ENCODE results near the gene AVL9. TPM values are rescaled to one million over a fixed set of nuclear protein-coding genes. Genes with fewer than 3 reads are reported as not detected.

Gene AVL9
- total and polyA plus RNA-seq, 7 donors: 15.6 to 35.1 (median 21.6) TPM

- H3K36me3 ChIP-seq: no peaks in the 10 kb centered on the region
- no peak for DNase-seq
- WGBS, 2 donors: 96 to 97% methylated on average over 4 of the region's 4 CpGs
- intact Hi-C loops (cut with DNase I): no loop called here
- H3K27ac ChIP-seq: no peak overlapping the region
- H3K9me3 ChIP-seq: no peaks in the 10 kb centered on the region
- peaks cover 0 to 17% (median 0%) of the 10 kb centered on the region in 4 donors for H3K4me1 ChIP-seq
- TF ChIP-seq POLR2A (IDR thresholded peaks at IDR 0.05) (no peak), CTCF (IDR thresholded peaks at IDR 0.05) (no peak), EP300 (IDR thresholded peaks at IDR 0.05) (no peak), POLR2AphosphoS5 (IDR thresholded peaks at IDR 0.05) (no peak)
- H3K4me3 ChIP-seq: no peak overlapping the region
- no peaks in the 10 kb centered on the region for H3K27me3 ChIP-seq
Observed at GRCh38 chr7:32511791-32512190, 16.5 kb downstream of the AVL9 start.

GRCh38 chr7:32513210-32513609, 17.9 kb downstream of the AVL9 start:
- DNase-seq: no peak
- Histone ChIP-seq H3K9me3 (no peaks in the 10 kb centered on the region), H3K36me3 (no peaks in the 10 kb centered on the region), H3K27me3 (no peaks in the 10 kb centered on the region), H3K4me3 (no peak overlapping the region), H3K27ac (no peak overlapping the region), H3K4me1 (peaks cover 0 to 17% (median 0%) of the 10 kb centered on the region in 4 donors)
- intact Hi-C loops (cut with DNase I): no loop called here
- WGBS, 2 donors: 96 to 98% methylated on average over 1 of the region's 1 CpG
- TF ChIP-seq POLR2AphosphoS5 (IDR thresholded peaks at IDR 0.05) (no peak), POLR2A (IDR thresholded peaks at IDR 0.05) (no peak), EP300 (IDR thresholded peaks at IDR 0.05) (no peak), CTCF (IDR thresholded peaks at IDR 0.05) (no peak)

- peaks cover 0 to 4% (median 0%) of the 10 kb centered on the region in 4 donors for H3K9me3 ChIP-seq
- no peaks in the 10 kb centered on the region for H3K36me3 ChIP-seq
- no peak for DNase-seq
- WGBS, 2 donors: 17 to 43% methylated on average over 3 of the region's 3 CpGs
- H3K4me3 ChIP-seq: no peak overlapping the region
- H3K27ac ChIP-seq: no peak overlapping the region
- no peaks in the 10 kb centered on the region for H3K27me3 ChIP-seq
- intact Hi-C loops (cut with DNase I): no loop called here
- peaks cover 0 to 12% (median 0%) of the 10 kb centered on the region in 4 donors for H3K4me1 ChIP-seq
- TF ChIP-seq POLR2A (IDR thresholded peaks at IDR 0.05): no peak
- TF ChIP-seq POLR2AphosphoS5 (IDR thresholded peaks at IDR 0.05): no peak
- TF ChIP-seq CTCF (IDR thresholded peaks at IDR 0.05): no peak
- no peak for TF ChIP-seq EP300 (IDR thresholded peaks at IDR 0.05)
Observed at GRCh38 chr7:32515890-32516550, 20.7 kb downstream of the AVL9 start.

- DNase-seq: no peak
- H3K4me1 ChIP-seq: peaks cover 0 to 12% (median 0%) of the 10 kb centered on the region in 4 donors
- TF ChIP-seq EP300 (IDR thresholded peaks at IDR 0.05) (no peak), POLR2A (IDR thresholded peaks at IDR 0.05) (no peak), CTCF (IDR thresholded peaks at IDR 0.05) (no peak), POLR2AphosphoS5 (IDR thresholded peaks at IDR 0.05) (no peak)
- H3K27me3 ChIP-seq: no peaks in the 10 kb centered on the region
- no peak overlapping the region for H3K27ac ChIP-seq
- no peak overlapping the region for H3K4me3 ChIP-seq
- WGBS, 2 donors: 16 to 66% methylated on average over 3 of the region's 3 CpGs
- peaks cover 0 to 4% (median 0%) of the 10 kb centered on the region in 4 donors for H3K9me3 ChIP-seq
- intact Hi-C loops (cut with DNase I): no loop called here
- H3K36me3 ChIP-seq: no peaks in the 10 kb centered on the region
Observed at GRCh38 chr7:32516551-32517100, 21.3 kb downstream of the AVL9 start.

All from sigmoid colon (tissue), 7 donors.